BLaER1 treated with 17β-estradiol and CSF1 and Interleukin-3, amounts not matched to agents 10 nM and 100 nM (cell line): Measurements from ENCODE around the gene SLC6A20.

Source experiments
- H3K27ac ChIP-seq, 11 experiments: shearing (Covaris generic); formaldehyde crosslinking; 2 replicates each; pipeline ENCODE4 v1.8.1; 2022
- H3K27me3 ChIP-seq, 11 experiments: shearing (Covaris generic); formaldehyde crosslinking; 2 replicates each; pipeline ENCODE4 v1.8.1; 2022
- H3K36me3 ChIP-seq, 11 experiments: shearing (Covaris generic); formaldehyde crosslinking; 2 replicates each; pipeline ENCODE4 v1.8.1; 2022
- H3K4me1 ChIP-seq, 10 experiments: shearing (Covaris generic); formaldehyde crosslinking; 2 replicates each; pipeline ENCODE4 v1.8.1; 2022
- H3K4me2 ChIP-seq, 11 experiments: shearing (Covaris generic); formaldehyde crosslinking; 2 replicates each; pipeline ENCODE4 v1.8.1; 2022
- H3K4me3 ChIP-seq, 10 experiments: shearing (Covaris generic); formaldehyde crosslinking; 2 replicates each; pipeline ENCODE4 v1.8.1; 2022
- H3K9ac ChIP-seq, 11 experiments: shearing (Covaris generic); formaldehyde crosslinking; 2 replicates each; pipeline ENCODE4 v1.8.1; 2022
- H3K9me3 ChIP-seq, 11 experiments: shearing (Covaris generic); formaldehyde crosslinking; replicated peaks in 1 of 11; 2 replicates each; pipeline ENCODE4 v1.8.1; 2022
- H4K20me1 ChIP-seq, 11 experiments: shearing (Covaris generic); formaldehyde crosslinking; 2 replicates each; pipeline ENCODE4 v1.8.1; 2022
- Cebpa-rat ChIP-seq, 11 experiments: shearing (Covaris generic); IDR thresholded peaks; 2 replicates each; pipeline ENCODE4 v1.8.1; 2022

The SLC6A20 gene

DNA sequence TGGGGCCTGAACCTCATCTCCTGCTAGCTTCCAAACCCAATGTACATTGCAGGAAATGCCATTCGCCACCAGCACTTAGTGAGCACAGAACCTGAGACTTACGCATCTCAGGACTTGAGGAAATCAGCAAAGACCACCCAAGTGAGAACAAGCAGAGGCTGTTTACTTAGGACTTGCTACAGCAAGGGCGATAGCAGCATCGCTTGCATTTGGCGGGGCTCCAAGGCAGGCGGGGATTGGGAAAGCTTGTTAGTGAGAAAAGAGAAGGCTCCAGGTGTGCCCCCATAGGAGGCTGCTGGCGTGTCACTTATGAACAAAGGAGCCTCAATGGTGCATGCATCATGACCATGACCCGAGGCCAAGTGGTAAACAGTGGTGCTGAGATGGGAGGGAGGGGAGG, 19.7 kb downstream of the SLC6A20 start:
- Histone ChIP-seq H3K4me2 (no peak overlapping the region), H3K4me3 (no peak overlapping the region), H3K9me3 (no peaks in the 10 kb centered on the region), H3K27me3 (no peaks in the 10 kb centered on the region), H4K20me1 (no peaks in the 10 kb centered on the region), H3K27ac (no peak overlapping the region), H3K36me3 (no peaks in the 10 kb centered on the region), H3K4me1 (peaks cover 0 to 10% (median 0%) of the 10 kb centered on the region in 10 experiments; a peak in 3 of 20 replicates), H3K9ac (no peak overlapping the region)
- TF ChIP-seq Cebpa-rat (IDR thresholded peaks at IDR 0.05): no peak

DNA sequence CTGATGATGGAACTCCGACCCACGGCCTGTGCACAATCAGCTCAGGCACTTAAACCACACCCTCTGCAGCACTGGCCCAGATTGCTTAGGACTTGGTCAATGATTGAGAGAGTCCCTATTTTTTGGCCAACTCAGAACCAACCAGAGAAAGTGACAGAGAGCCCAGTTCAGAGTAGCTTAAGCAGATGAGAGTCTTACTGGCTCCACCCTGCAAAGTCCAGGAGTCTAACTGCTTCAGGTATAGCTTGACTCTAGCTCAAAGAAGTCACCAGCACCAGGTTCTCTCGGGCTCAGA, 20.1 kb downstream of the SLC6A20 start:
- H3K4me1 ChIP-seq: peaks cover 0 to 10% (median 0%) of the 10 kb centered on the region in 10 experiments; a peak in 3 of 20 replicates
- TF ChIP-seq Cebpa-rat (IDR thresholded peaks at IDR 0.05): no peak
- H3K4me3 ChIP-seq: no peak overlapping the region
- H3K27ac ChIP-seq: no peak overlapping the region
- H3K4me2 ChIP-seq: no peak overlapping the region
- H3K27me3 ChIP-seq: no peaks in the 10 kb centered on the region
- H3K36me3 ChIP-seq: no peaks in the 10 kb centered on the region
- H3K9ac ChIP-seq: no peak overlapping the region
- no peaks in the 10 kb centered on the region for H3K9me3 ChIP-seq
- H4K20me1 ChIP-seq: no peaks in the 10 kb centered on the region

DNA sequence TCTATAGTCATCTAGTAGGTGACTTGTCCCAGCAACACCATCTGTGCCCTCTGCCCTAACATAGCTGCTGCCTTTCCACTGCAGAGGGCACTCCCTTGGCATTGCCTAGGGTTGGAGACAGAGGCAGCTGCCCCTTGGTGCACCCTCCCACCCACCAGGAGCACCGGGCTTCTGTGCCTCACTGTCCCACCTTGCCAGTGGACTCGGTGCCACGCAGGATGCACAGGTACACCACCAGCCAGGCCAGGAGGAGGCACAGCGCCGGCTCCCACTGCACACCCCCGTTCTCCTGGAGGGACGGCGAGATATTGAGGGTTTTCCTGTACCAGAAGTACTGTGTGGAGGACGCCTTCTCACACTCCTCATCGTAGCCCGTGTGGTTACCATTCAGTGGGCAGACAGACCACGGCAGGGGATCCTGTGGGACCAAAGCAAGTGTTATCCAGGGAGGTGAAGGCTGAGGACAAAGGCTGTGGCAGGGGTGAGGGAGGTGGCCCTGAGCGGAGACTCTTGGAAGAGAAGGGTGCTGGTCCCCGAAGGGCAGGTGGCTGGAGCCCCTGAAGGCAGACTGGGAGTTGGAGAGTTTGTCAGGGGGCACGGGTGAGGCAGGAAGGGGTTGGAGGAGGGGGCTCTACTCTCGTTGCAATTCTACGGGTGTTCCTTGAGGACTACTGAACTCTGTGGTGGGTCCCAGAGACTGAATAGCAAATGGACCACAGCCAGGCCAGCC, 20.6 kb downstream of the SLC6A20 start:
- H3K27me3 ChIP-seq: no peaks in the 10 kb centered on the region
- no peak overlapping the region for H3K4me3 ChIP-seq
- H3K27ac ChIP-seq: no peak overlapping the region
- H3K4me1 ChIP-seq: peaks cover 0 to 10% (median 0%) of the 10 kb centered on the region in 10 experiments; a peak in 3 of 20 replicates
- H3K9me3 ChIP-seq: no peaks in the 10 kb centered on the region
- H3K36me3 ChIP-seq: no peaks in the 10 kb centered on the region
- no peak overlapping the region for H3K4me2 ChIP-seq
- H3K9ac ChIP-seq: no peak overlapping the region
- TF ChIP-seq Cebpa-rat (IDR thresholded peaks at IDR 0.05): no peak
- H4K20me1 ChIP-seq: no peaks in the 10 kb centered on the region

DNA sequence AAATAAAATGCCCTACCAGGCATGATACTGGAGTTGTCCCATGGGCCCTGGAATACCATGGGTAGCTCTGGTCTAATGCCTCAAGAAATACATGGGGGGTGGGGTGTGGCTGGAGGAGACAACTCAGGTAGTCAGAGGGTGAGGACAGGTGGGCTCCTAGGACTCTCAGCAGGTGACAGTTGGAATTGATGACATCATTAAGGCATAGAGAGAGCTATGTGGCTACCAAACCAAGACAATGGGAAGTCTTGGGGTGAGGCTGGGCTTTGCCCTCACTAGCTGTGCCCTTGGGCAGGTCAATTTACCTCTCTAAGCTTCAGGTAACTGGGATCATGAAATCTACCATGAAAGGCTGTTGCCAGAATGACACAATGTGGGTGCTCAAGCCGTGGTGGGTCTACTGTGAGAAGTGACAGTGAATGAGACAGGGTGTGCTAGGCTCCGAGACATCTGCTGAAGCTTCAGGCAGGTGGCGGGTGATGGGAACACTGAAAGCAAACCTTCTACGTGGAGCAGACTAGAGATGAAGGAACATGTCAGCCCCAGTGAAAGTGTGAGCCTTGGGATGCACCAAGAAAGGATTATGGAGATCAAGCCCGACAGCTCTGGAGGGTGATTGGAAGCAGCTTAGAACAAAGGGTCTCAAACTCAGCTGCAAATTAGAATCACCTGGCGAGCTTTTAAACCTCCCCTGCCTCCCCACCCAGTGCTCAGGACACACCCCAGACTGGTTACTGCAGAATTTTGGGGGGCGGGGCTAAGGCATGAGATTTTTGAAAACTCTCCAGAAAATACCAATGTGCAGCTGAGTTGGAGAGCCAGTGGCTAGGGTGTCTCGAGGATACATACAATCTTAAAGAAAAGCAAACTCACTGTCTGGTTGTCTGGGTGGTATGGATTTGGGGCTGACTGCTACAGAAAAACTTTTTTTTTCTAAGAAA, 21.5 kb downstream of the SLC6A20 start:
- H3K27ac ChIP-seq: no peak overlapping the region
- TF ChIP-seq Cebpa-rat (IDR thresholded peaks at IDR 0.05): no peak
- H3K27me3 ChIP-seq: no peaks in the 10 kb centered on the region
- peaks cover 0 to 10% (median 0%) of the 10 kb centered on the region in 10 experiments; a peak in 3 of 20 replicates for H3K4me1 ChIP-seq
- H4K20me1 ChIP-seq: no peaks in the 10 kb centered on the region
- H3K4me3 ChIP-seq: no peak overlapping the region
- H3K9ac ChIP-seq: no peak overlapping the region
- no peak overlapping the region for H3K4me2 ChIP-seq
- no peaks in the 10 kb centered on the region for H3K36me3 ChIP-seq
- no peaks in the 10 kb centered on the region for H3K9me3 ChIP-seq

- TF ChIP-seq Cebpa-rat (IDR thresholded peaks at IDR 0.05): no peak
- H3K9ac ChIP-seq: no peak overlapping the region
- no peak overlapping the region for H3K27ac ChIP-seq
- H4K20me1 ChIP-seq: no peaks in the 10 kb centered on the region
- H3K4me1 ChIP-seq: peaks cover 0 to 10% (median 0%) of the 10 kb centered on the region in 10 experiments; a peak in 3 of 20 replicates
- H3K4me2 ChIP-seq: no peak overlapping the region
- no peaks in the 10 kb centered on the region for H3K36me3 ChIP-seq
- H3K4me3 ChIP-seq: no peak overlapping the region
- H3K27me3 ChIP-seq: no peaks in the 10 kb centered on the region
- no peaks in the 10 kb centered on the region for H3K9me3 ChIP-seq
Observed at GRCh38 chr3:45773714-45774449, 22.5 kb downstream of the SLC6A20 start.

GRCh38 chr3:45773072-45773471, 23.3 kb downstream of the SLC6A20 start:
- 0 out of 22 replicates have a peak overlapping the region, but pooled peaks of 2 of the 11 experiments have one; percentile 7 to 12 for H3K4me2 ChIP-seq
- H4K20me1 ChIP-seq: no peaks in the 10 kb centered on the region
- H3K4me1 ChIP-seq: peaks cover 0 to 10% (median 0%) of the 10 kb centered on the region in 10 experiments; a peak in 3 of 20 replicates
- no peaks in the 10 kb centered on the region for H3K27me3 ChIP-seq
- H3K4me3 ChIP-seq: no peak overlapping the region
- H3K9me3 ChIP-seq: peaks cover 0 to 3% (median 0%) of the 10 kb centered on the region in 11 experiments; a peak in 1 of 22 replicates
- no peak for TF ChIP-seq Cebpa-rat (IDR thresholded peaks at IDR 0.05)
- no peak overlapping the region for H3K9ac ChIP-seq
- no peak overlapping the region for H3K27ac ChIP-seq
- H3K36me3 ChIP-seq: no peaks in the 10 kb centered on the region

DNA sequence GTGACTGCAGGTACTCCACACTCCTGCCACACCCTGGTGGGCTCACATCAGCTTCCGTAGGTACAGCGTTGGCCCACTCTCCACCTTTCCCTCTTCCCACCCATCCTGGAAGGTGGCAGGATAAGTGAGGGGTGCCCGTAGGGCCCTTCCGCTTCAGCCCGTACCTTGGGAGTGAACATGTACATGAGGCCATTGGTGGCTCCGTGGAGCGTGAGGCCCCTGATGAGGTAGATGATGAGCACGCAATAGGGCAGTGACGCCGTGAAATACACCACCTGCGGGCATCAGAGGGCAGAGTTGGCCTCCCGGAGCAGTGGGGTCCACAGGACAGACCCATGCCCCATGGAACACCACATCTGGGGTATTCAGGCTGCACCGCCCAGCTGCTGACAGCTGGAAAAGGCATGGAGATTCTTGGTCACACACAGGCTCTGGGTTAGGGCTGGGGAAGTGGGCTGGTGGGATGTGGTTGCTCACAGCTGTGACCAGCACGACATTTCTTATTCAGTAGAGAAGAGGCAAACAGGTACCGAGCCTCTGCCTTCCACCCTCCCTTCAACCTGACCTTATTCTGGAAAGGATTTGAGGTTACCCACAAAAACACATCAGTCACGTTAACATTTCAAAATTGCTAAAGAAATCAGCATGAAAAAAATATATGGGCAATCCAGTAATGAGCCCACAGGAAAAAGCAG, 23.8 kb downstream of the SLC6A20 start:
- no peak for TF ChIP-seq Cebpa-rat (IDR thresholded peaks at IDR 0.05)
- Histone ChIP-seq H3K27me3 (no peaks in the 10 kb centered on the region), H3K4me3 (no peak overlapping the region), H3K36me3 (no peaks in the 10 kb centered on the region), H3K4me2 (peak overlapping the region in 3 of 11 experiments; percentile 7 to 12 (median 12); a peak in 3 of 22 replicates), H4K20me1 (no peaks in the 10 kb centered on the region), H3K4me1 (peaks cover 0 to 10% (median 0%) of the 10 kb centered on the region in 10 experiments; a peak in 3 of 20 replicates), H3K9ac (no peak overlapping the region), H3K9me3 (peaks cover 0 to 9% (median 4%) of the 10 kb centered on the region in 11 experiments; a peak in 18 of 22 replicates), H3K27ac (no peak overlapping the region)

- TF ChIP-seq Cebpa-rat (IDR thresholded peaks at IDR 0.05): no peak
Observed at GRCh38 chr3:45771831-45772230, 24.5 kb downstream of the SLC6A20 start.

More at GRCh38 chr3:45771831-45772230, 24.5 kb downstream of the SLC6A20 start:
- H3K36me3 ChIP-seq: no peaks in the 10 kb centered on the region
- H3K4me2 ChIP-seq: no peak overlapping the region
- H3K4me1 ChIP-seq: peaks cover 0 to 10% (median 0%) of the 10 kb centered on the region in 10 experiments; a peak in 3 of 20 replicates
- H3K9me3 ChIP-seq: peaks cover 5 to 16% (median 10%) of the 10 kb centered on the region in 11 experiments; a peak in 21 of 22 replicates
- no peak overlapping the region for H3K9ac ChIP-seq
- H3K27me3 ChIP-seq: no peaks in the 10 kb centered on the region
- no peak overlapping the region for H3K27ac ChIP-seq
- H3K4me3 ChIP-seq: no peak overlapping the region
- H4K20me1 ChIP-seq: no peaks in the 10 kb centered on the region
